Gastroesophageal sphincter (tissue), 3 donors: ENCODE measurements around the gene METTL2B.

Experiments used
- CTCF ChIP-seq, 4 experiments: fragments of 200-600 bp in 2 of 4; fragments of 450-650 bp in 2 of 4; sonication (generic) in 1 of 4; IDR thresholded peaks; one replicate each; pipeline ENCODE4 v1.5.1; 2017 to 2019; ENCODE audit warnings: antibody characterized with exemption in 4 of 4, mild to moderate bottlenecking in 2 of 4, moderate library complexity in 2 of 4
- POLR2A ChIP-seq, 2 donors: fragments of 450-650 bp; IDR thresholded peaks; one replicate each; pipeline ENCODE4 v1.6.1; 2017; ENCODE audit warnings: antibody characterized with exemption in 2 of 2, mild to moderate bottlenecking in 2 of 2, moderate library complexity in 1 of 2
- POLR2AphosphoS5 ChIP-seq: sonication (generic); formaldehyde crosslinking; IDR thresholded peaks from one replicate; pipeline ENCODE4 v1.6.1; 2017; ENCODE audit warnings: antibody characterized with exemption

- TF ChIP-seq CTCF (IDR thresholded peaks at IDR 0.05) (no peak), POLR2A (IDR thresholded peaks at IDR 0.05) (no peak), POLR2AphosphoS5 (no peak)
Measured at GRCh38 chr7:128434413-128435326, 41.9 kb upstream of the METTL2B start.
